ENCODE results near the gene TTC21A. TPM values are rescaled to one million over a fixed set of nuclear protein-coding genes. Genes with fewer than 3 reads are reported as not detected.
"Not testable (repeated sequence)": the region's sequence is repeated elsewhere in the genome, so short reads cannot be mapped to it uniquely, and the experiment has no call there.

TTC21A gene, protein sequence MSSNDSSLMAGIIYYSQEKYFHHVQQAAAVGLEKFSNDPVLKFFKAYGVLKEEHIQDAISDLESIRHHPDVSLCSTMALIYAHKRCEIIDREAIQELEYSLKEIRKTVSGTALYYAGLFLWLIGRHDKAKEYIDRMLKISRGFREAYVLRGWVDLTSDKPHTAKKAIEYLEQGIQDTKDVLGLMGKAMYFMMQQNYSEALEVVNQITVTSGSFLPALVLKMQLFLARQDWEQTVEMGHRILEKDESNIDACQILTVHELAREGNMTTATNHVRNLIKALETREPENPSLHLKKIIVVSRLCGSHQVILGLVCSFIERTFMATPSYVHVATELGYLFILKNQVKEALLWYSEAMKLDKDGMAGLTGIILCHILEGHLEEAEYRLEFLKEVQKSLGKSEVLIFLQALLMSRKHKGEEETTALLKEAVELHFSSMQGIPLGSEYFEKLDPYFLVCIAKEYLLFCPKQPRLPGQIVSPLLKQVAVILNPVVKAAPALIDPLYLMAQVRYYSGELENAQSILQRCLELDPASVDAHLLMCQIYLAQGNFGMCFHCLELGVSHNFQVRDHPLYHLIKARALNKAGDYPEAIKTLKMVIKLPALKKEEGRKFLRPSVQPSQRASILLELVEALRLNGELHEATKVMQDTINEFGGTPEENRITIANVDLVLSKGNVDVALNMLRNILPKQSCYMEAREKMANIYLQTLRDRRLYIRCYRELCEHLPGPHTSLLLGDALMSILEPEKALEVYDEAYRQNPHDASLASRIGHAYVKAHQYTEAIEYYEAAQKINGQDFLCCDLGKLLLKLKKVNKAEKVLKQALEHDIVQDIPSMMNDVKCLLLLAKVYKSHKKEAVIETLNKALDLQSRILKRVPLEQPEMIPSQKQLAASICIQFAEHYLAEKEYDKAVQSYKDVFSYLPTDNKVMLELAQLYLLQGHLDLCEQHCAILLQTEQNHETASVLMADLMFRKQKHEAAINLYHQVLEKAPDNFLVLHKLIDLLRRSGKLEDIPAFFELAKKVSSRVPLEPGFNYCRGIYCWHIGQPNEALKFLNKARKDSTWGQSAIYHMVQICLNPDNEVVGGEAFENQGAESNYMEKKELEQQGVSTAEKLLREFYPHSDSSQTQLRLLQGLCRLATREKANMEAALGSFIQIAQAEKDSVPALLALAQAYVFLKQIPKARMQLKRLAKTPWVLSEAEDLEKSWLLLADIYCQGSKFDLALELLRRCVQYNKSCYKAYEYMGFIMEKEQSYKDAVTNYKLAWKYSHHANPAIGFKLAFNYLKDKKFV (N-terminal part only)
- total RNA-seq = 10 to 100 TPM in 1 of 2 donors, 1 to 10 TPM in 1; 9.0 to 23.2 TPM

- TF ChIP-seq CTCF (IDR thresholded peaks at IDR 0.05) (peak in 1 of 4 experiments; percentile 14), POLR2A (IDR thresholded peaks at IDR 0.05) (peak; percentile 79), POLR2AphosphoS5 (IDR thresholded peaks at IDR 0.05) (peak; percentile 88)
- DNase-seq (ENCODE audit: low spot score) = peak; percentile 90
- WGBS = under 1% methylated on average over 70 of the region's 74 CpGs
- H3K36me3 ChIP-seq = no peaks in the 10 kb centered on the region
- peak within 1 kb of the TSS; percentile 87 to 94 for H3K27ac ChIP-seq
- H3K9me3 ChIP-seq = no peaks in the 10 kb centered on the region
- peaks cover 7% of the 10 kb centered on the region for H3K4me1 ChIP-seq (replicated peaks)
- H3K4me3 ChIP-seq = peak within 1 kb of the TSS; percentile 96 to 99
- no peaks in the 10 kb centered on the region for H3K27me3 ChIP-seq (replicated peaks; ENCODE audit: insufficient read depth)
- intact Hi-C loops (cut with DNase I) = loop anchor here (5.0 to 10.0 kb wide), 2 partner anchors 80 to 297 kb away; partner anchors contain the start of gene RPSA
These were observed at the start of gene TTC21A, which contains the start of gene GORASP1 for GRCh38 chr3:39107388-39108199. TTC21A (plus strand) TSS chr3:39107680; CDS start chr3:39107838, 158 bp downstream. GORASP1 (minus strand) TSS chr3:39107627; CDS start chr3:39107541, 86 bp downstream.

DNA sequence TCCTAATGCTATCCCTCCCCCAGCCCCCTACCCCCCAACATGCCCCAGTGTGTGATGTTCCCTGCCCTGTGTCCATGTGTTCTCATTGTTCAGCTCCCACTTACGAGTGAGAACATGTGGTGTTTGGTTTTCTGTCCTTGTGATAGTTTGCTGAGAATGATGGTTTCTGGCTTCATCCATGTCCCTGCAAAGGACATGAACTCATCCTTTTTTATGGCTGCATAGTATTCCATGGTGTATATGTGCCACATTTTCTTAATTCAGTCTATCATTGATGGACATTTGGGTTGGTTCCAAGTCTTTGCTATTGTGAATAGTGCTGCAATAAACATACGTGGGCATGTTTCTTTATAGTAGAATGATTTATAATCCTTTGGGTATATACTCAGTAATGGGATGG is 46.3 kb upstream of the TTC21A start:
- H3K27ac ChIP-seq; intact Hi-C loops (cut with DNase I); H3K9me3 ChIP-seq: not testable (repeated sequence)

GRCh38 chr3:39062180-39062579 is 45.3 kb upstream of the TTC21A start:
- intact Hi-C loops (cut with DNase I) = no loop called here
- no peaks in the 10 kb centered on the region for H3K27me3 ChIP-seq (replicated peaks; ENCODE audit: insufficient read depth)
- no peak for DNase-seq (ENCODE audit: low spot score)
- WGBS = 73% methylated on average over 1 of the region's 1 CpG
- H3K36me3 ChIP-seq = no peaks in the 10 kb centered on the region
- no peak for TF ChIP-seq POLR2AphosphoS5 (IDR thresholded peaks at IDR 0.05)
- TF ChIP-seq POLR2A (IDR thresholded peaks at IDR 0.05) = no peak
- TF ChIP-seq CTCF (IDR thresholded peaks at IDR 0.05) = no peak
- H3K27ac ChIP-seq = no peak overlapping the region
- no peaks in the 10 kb centered on the region for H3K4me1 ChIP-seq (replicated peaks)
- no peaks in the 10 kb centered on the region for H3K9me3 ChIP-seq
- no peak overlapping the region for H3K4me3 ChIP-seq

More for the DNA sequence above, 46.3 kb upstream of the TTC21A start:
- DNase-seq (ENCODE audit: low spot score); H3K4me1 ChIP-seq (replicated peaks); H3K4me3 ChIP-seq; H3K36me3 ChIP-seq; H3K27me3 ChIP-seq (replicated peaks; ENCODE audit: insufficient read depth): not testable (repeated sequence)
- 79% methylated on average over 2 of the region's 2 CpGs for WGBS

DNA sequence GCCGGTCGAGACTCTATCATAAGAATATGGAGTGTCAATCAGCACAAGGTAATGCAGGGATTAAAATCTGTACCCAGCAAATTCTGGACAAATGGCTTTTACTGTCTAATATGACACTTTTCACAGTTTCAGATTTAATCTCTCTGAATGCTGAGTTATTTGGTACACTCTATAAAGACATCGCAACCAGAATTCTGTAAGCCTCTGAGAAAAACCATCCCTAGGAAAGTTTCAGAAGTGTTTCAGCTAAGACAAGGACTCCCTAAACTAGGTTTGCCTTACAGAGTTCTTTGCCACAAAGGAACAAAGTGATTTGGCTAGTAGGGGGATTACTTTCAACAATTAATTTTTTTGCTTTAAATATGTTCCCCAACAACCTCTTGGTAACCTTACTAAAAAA is 44.3 kb upstream of the TTC21A start:
- H3K4me3 ChIP-seq = no peak overlapping the region
- no peak for TF ChIP-seq CTCF (IDR thresholded peaks at IDR 0.05)
- no peak for DNase-seq (ENCODE audit: low spot score)
- intact Hi-C loops (cut with DNase I) = no loop called here
- no peak overlapping the region for H3K27ac ChIP-seq
- H3K4me1 ChIP-seq (replicated peaks) = no peaks in the 10 kb centered on the region
- no peaks in the 10 kb centered on the region for H3K27me3 ChIP-seq (replicated peaks; ENCODE audit: insufficient read depth)
- WGBS = 84% methylated on average over 3 of the region's 3 CpGs
- no peaks in the 10 kb centered on the region for H3K36me3 ChIP-seq
- H3K9me3 ChIP-seq = no peaks in the 10 kb centered on the region
